Neural cell (in vitro differentiated cells): ENCODE measurements around the gene CACNA2D1. TPM values are rescaled to one million over a fixed set of nuclear protein-coding genes. Genes with fewer than 3 reads are reported as not detected.

Source experiments
- H2AFZ ChIP-seq: fragments of 200-600, 300-800 bp; sonication (generic), shearing (Covaris generic); 2 replicates; pipeline ENCODE4 v1.6.0; 2014; ENCODE audit warnings: low read depth, mild to moderate bottlenecking, antibody characterized with exemption, low read length, moderate library complexity
- H3F3A ChIP-seq: fragments of 200-600 bp; shearing (Covaris generic); 2 replicates; pipeline ENCODE4 v1.6.1; 2016; ENCODE audit warnings: mild to moderate bottlenecking, moderate library complexity, mixed read lengths, antibody characterized with exemption, low read length; ENCODE audit not compliant: insufficient read depth, poor library complexity, severe bottlenecking
- H3K27ac ChIP-seq: fragments of 200-600, 300-800 bp; sonication (generic), shearing (Covaris generic); 2 replicates; pipeline ENCODE4 v1.5.1; 2014; ENCODE audit warnings: mild to moderate bottlenecking, low read length, moderate library complexity
- H3K27me3 ChIP-seq: fragments of 300-800, 200-600 bp; sonication (generic), shearing (Covaris generic); 2 replicates; pipeline ENCODE4 v1.6.0; 2014; ENCODE audit warnings: mild to moderate bottlenecking, low read depth, low read length, moderate library complexity; ENCODE audit not compliant: insufficient read depth
- H3K36me3 ChIP-seq: fragments of 300-800, 200-600 bp; sonication (generic), shearing (Covaris generic); 2 replicates; pipeline ENCODE4 v1.5.1; 2014; ENCODE audit warnings: mild to moderate bottlenecking, antibody characterized with exemption, low read length, moderate library complexity; ENCODE audit not compliant: insufficient read depth
- H3K4me2 ChIP-seq: fragments of 300-800, 200-600 bp; sonication (generic), shearing (Covaris generic); 2 replicates; pipeline ENCODE4 v1.6.0; 2014; ENCODE audit warnings: mild to moderate bottlenecking, low read length
- H3K4me3 ChIP-seq: fragments of 300-800, 200-600 bp; sonication (generic), shearing (Covaris generic); 2 replicates; pipeline ENCODE4 v1.5.1; 2014; ENCODE audit warnings: mild to moderate bottlenecking, low read length, moderate library complexity
- H3K79me2 ChIP-seq: fragments of 200-600 bp; shearing (Covaris generic); replicated peaks from 2 replicates; pipeline ENCODE4 v1.6.0; 2014; ENCODE audit warnings: mild to moderate bottlenecking, low read length, moderate library complexity; ENCODE audit not compliant: insufficient read depth
- H3K9ac ChIP-seq: fragments of 300-800, 200-600 bp; sonication (generic), shearing (Covaris generic); 2 replicates; pipeline ENCODE4 v1.6.1; 2016; ENCODE audit warnings: mild to moderate bottlenecking, low read length, mixed read lengths
- H3K9me2 ChIP-seq: fragments of 200-600 bp; shearing (Covaris generic); 2 replicates; pipeline ENCODE4 v1.6.1; 2016; ENCODE audit warnings: mild to moderate bottlenecking, low read length, mixed read lengths; ENCODE audit not compliant: insufficient read depth
- H3K9me3 ChIP-seq: fragments of 200-600, 300-800 bp; sonication (generic), shearing (Covaris generic); 2 replicates; pipeline ENCODE4 v1.6.1; 2016; ENCODE audit warnings: mild to moderate bottlenecking, mixed run types, low read length, moderate library complexity, mixed read lengths
- H4K20me1 ChIP-seq: fragments of 200-600 bp; shearing (Covaris generic); 2 replicates; pipeline ENCODE4 v1.6.1; 2016; ENCODE audit warnings: mild to moderate bottlenecking, mixed run types; ENCODE audit not compliant: insufficient read depth
- CTCF ChIP-seq: fragments of 450-650 bp; IDR thresholded peaks from 2 replicates; pipeline ENCODE4 v1.5.1; 2014; ENCODE audit warnings: antibody characterized with exemption, mild to moderate bottlenecking, moderate library complexity; ENCODE audit not compliant: poor library complexity, severe bottlenecking
- EP300 ChIP-seq: fragments of 450-650 bp; conservative IDR thresholded peaks from 2 replicates; pipeline ENCODE4 v1.6.1; 2014; ENCODE audit warnings: antibody characterized with exemption, mild to moderate bottlenecking, moderate library complexity; ENCODE audit not compliant: poor library complexity, severe bottlenecking
- EZH2 ChIP-seq: fragments of 200-600, 300-800 bp; shearing (Covaris generic), sonication (generic); IDR thresholded peaks from 2 replicates; pipeline ENCODE4 v1.6.1; 2014; ENCODE audit warnings: antibody characterized with exemption, low read length, borderline replicate concordance, mild to moderate bottlenecking; ENCODE audit not compliant: insufficient read depth, poor library complexity, severe bottlenecking
- MXI1 ChIP-seq: fragments of 450-650 bp; conservative IDR thresholded peaks from 2 replicates; pipeline ENCODE4 v1.6.1; 2014; ENCODE audit warnings: antibody characterized with exemption, mild to moderate bottlenecking; ENCODE audit not compliant: poor library complexity, severe bottlenecking
- POLR2AphosphoS5 ChIP-seq: IDR thresholded peaks from 2 replicates; pipeline ENCODE4 v1.6.1; 2012
- RAD21 ChIP-seq: fragments of 450-650 bp; conservative IDR thresholded peaks from 2 replicates; pipeline ENCODE4 v1.6.1; 2014; ENCODE audit warnings: antibody characterized with exemption, mild to moderate bottlenecking, moderate library complexity
- SMC3 ChIP-seq: fragments of 450-650 bp; conservative IDR thresholded peaks from 2 replicates; pipeline ENCODE4 v1.6.1; 2014; ENCODE audit warnings: antibody characterized with exemption, mild to moderate bottlenecking, moderate library complexity; ENCODE audit not compliant: poor library complexity
- TAF1 ChIP-seq: IDR thresholded peaks from 2 replicates; pipeline ENCODE4 v1.6.1; 2012; ENCODE audit warnings: low read depth
- polyA plus RNA-seq: library from polyadenylated mRNA; depleted of rRNA; stranded (reverse); fragments of >200 nt; gene quantifications from 2 replicates; pipeline ENCODE4 v1.2.3, GENCODE V29; 2014
- TF ChIP-seq, protein P1 (sequence below): IDR thresholded peaks from 2 replicates; pipeline ENCODE4 v1.6.1; 2012; ENCODE audit warnings: borderline replicate concordance

The CACNA2D1 gene
- polyA plus RNA-seq, 1 donor from 2014 or later: 7.0 TPM

- Histone ChIP-seq H3K9me2 (no peaks in the 10 kb centered on the region), H2AFZ (no peak overlapping the region), H3K4me3 (no peak overlapping the region), H3K9ac (no peak overlapping the region), H3K27me3 (no peaks in the 10 kb centered on the region), H3K9me3 (no peaks in the 10 kb centered on the region), H3K27ac (no peak overlapping the region), H3K79me2 (no peaks in the 10 kb centered on the region), H3K4me2 (no peak overlapping the region), H4K20me1 (no peaks in the 10 kb centered on the region), H3K36me3 (no peaks in the 10 kb centered on the region), H3F3A (no peaks in the 10 kb centered on the region)
- TF ChIP-seq TAF1: no peak
- no peak for TF ChIP-seq RAD21
- no peak for TF ChIP-seq SMC3
- no peak for TF ChIP-seq MXI1
- TF ChIP-seq, protein P1, sequence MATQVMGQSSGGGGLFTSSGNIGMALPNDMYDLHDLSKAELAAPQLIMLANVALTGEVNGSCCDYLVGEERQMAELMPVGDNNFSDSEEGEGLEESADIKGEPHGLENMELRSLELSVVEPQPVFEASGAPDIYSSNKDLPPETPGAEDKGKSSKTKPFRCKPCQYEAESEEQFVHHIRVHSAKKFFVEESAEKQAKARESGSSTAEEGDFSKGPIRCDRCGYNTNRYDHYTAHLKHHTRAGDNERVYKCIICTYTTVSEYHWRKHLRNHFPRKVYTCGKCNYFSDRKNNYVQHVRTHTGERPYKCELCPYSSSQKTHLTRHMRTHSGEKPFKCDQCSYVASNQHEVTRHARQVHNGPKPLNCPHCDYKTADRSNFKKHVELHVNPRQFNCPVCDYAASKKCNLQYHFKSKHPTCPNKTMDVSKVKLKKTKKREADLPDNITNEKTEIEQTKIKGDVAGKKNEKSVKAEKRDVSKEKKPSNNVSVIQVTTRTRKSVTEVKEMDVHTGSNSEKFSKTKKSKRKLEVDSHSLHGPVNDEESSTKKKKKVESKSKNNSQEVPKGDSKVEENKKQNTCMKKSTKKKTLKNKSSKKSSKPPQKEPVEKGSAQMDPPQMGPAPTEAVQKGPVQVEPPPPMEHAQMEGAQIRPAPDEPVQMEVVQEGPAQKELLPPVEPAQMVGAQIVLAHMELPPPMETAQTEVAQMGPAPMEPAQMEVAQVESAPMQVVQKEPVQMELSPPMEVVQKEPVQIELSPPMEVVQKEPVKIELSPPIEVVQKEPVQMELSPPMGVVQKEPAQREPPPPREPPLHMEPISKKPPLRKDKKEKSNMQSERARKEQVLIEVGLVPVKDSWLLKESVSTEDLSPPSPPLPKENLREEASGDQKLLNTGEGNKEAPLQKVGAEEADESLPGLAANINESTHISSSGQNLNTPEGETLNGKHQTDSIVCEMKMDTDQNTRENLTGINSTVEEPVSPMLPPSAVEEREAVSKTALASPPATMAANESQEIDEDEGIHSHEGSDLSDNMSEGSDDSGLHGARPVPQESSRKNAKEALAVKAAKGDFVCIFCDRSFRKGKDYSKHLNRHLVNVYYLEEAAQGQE: no peak
- no peak for TF ChIP-seq EZH2
- no peak for TF ChIP-seq EP300
- TF ChIP-seq CTCF: no peak
- no peak for TF ChIP-seq POLR2AphosphoS5
Measured at GRCh38 chr7:81960026-81960425, 483.6 kb downstream of the CACNA2D1 start.

- Histone ChIP-seq H3K4me3 (no peak overlapping the region), H3K36me3 (no peaks in the 10 kb centered on the region), H3K9me3 (no peaks in the 10 kb centered on the region), H3K9ac (no peak overlapping the region), H3K4me2 (no peak overlapping the region), H3K27ac (no peak overlapping the region), H2AFZ (no peak overlapping the region), H3K79me2 (no peaks in the 10 kb centered on the region), H3F3A (no peaks in the 10 kb centered on the region), H4K20me1 (no peaks in the 10 kb centered on the region), H3K27me3 (no peaks in the 10 kb centered on the region), H3K9me2 (no peaks in the 10 kb centered on the region)
- TF ChIP-seq MXI1 (no peak), EZH2 (no peak), SMC3 (no peak), RAD21 (no peak), TAF1 (no peak), CTCF (no peak), POLR2AphosphoS5 (no peak), EP300 (no peak)
- TF ChIP-seq, protein P1: no peak
Measured at GRCh38 chr7:81957517-81957916, 486.1 kb downstream of the CACNA2D1 start.
